GM12878 (cell line): ENCODE data around the gene NEB. TPM values are rescaled to one million over a fixed set of nuclear protein-coding genes. Genes with fewer than 3 reads are reported as not detected.

Experiments used
- ATAC-seq: fragments of 200-7000 bp; cut with Tn5 transposase; 3 replicates; pipeline ENCODE4 v1.9.1; 2020; ENCODE audit warnings: mild to moderate bottlenecking, moderate library complexity
- BruUV-seq: library from RNA; stranded (reverse); fragments of 400-500 nt; replicated peaks from 2 replicates; lab custom pipeline; 2021; lab: Mats Ljungman, UMichigan
- CTCF ChIA-PET: fragments of 300-600 bp; sonication (Branson Sonifier 250); formaldehyde crosslinking; extraction: SDS; loops from one replicate; lab custom pipeline; 2021; ENCODE audit warnings: inconsistent platforms; lab: Yijun Ruan, JAX
- POLR2A ChIA-PET: fragments of 350-600 bp; formaldehyde crosslinking; extraction: SDS; loops from one replicate; lab custom pipeline; 2021; ENCODE audit warnings: inconsistent platforms; lab: Charles Lee
- RAD21 ChIA-PET: fragments of 300-600 bp; sonication (Branson Sonifier 250); formaldehyde crosslinking; loops from one replicate; lab custom pipeline; 2023; ENCODE audit warnings: antibody characterized with exemption; ENCODE audit not compliant: unreplicated experiment; lab: Charles Lee
- SMC1A ChIA-PET: fragments of 300-600 bp; sonication (Branson Sonifier 250); formaldehyde crosslinking; loops from one replicate; lab custom pipeline; 2023; ENCODE audit not compliant: unreplicated experiment, uncharacterized antibody; lab: Charles Lee
- DNase-seq: peaks from one replicate; pipeline ENCODE4 v3.0.0-alpha.2; 2011; ENCODE audit warnings: low read depth, low spot score
- FAIRE-seq: peaks from 3 replicates; lab custom pipeline; 2011; peaks lifted over from hg19 to GRCh38; lab: Jason Lieb, UNC
- H2AFZ ChIP-seq: 2 replicates; pipeline ENCODE4 v1.6.0; 2011; ENCODE audit warnings: low read depth, low read length, control low read depth; ENCODE audit not compliant: control insufficient read depth
- H3K27ac ChIP-seq: 2 replicates; pipeline ENCODE4 v1.5.1; 2011; ENCODE audit warnings: control low read depth; ENCODE audit not compliant: control insufficient read depth, insufficient read depth
- H3K27me3 ChIP-seq, 2 experiments: replicated peaks in 1 of 2; 2 replicates each; pipeline versions ENCODE4 v1.6.0 to v1.6.1; 2011; ENCODE audit warnings: low read length in 1 of 2; ENCODE audit not compliant: control insufficient read depth in 2 of 2, insufficient read depth in 2 of 2
- H3K36me3 ChIP-seq, 2 experiments: 2 replicates each; pipeline ENCODE4 v1.5.1; 2011; ENCODE audit warnings: low read length in 1 of 2; ENCODE audit not compliant: control insufficient read depth in 2 of 2, insufficient read depth in 2 of 2
- H3K4me1 ChIP-seq: 2 replicates; pipeline ENCODE4 v1.6.1; 2011; ENCODE audit warnings: mild to moderate bottlenecking, low read length, moderate library complexity, mixed read lengths; ENCODE audit not compliant: control insufficient read depth, insufficient read depth
- H3K4me2 ChIP-seq: 2 replicates; pipeline ENCODE4 v1.6.0; 2011; ENCODE audit warnings: control low read depth; ENCODE audit not compliant: control insufficient read depth, insufficient read depth
- H3K4me3 ChIP-seq: fragments of 200-600 bp; sonication (generic); 2 replicates; pipeline ENCODE4 v1.5.1; 2016
- H3K79me2 ChIP-seq: 2 replicates; pipeline ENCODE4 v1.6.0; 2011; ENCODE audit warnings: low read length; ENCODE audit not compliant: control insufficient read depth, insufficient read depth
- H3K9ac ChIP-seq: 2 replicates; pipeline ENCODE4 v1.8.0; 2011; ENCODE audit warnings: low read length, control low read depth, mixed read lengths; ENCODE audit not compliant: control insufficient read depth, insufficient read depth
- H3K9me3 ChIP-seq: replicated peaks from 3 replicates; pipeline ENCODE4 v1.5.1; 2011; ENCODE audit warnings: mild to moderate bottlenecking, low read length; ENCODE audit not compliant: control insufficient read depth, insufficient read depth
- H4K20me1 ChIP-seq: 2 replicates; pipeline ENCODE4 v1.6.0; 2011; ENCODE audit not compliant: control insufficient read depth, insufficient read depth
- IKZF2 ChIP-seq, 2 experiments: fragments of 450-650 bp; IDR thresholded peaks; 2 replicates each; pipeline ENCODE4 v1.6.1; 2017; ENCODE audit warnings: mild to moderate bottlenecking in 2 of 2, moderate library complexity in 2 of 2
- MTA3 ChIP-seq: IDR thresholded peaks from 2 replicates; pipeline ENCODE4 v1.6.1; 2012; ENCODE audit warnings: low read length, inconsistent platforms, borderline replicate concordance
- NBN ChIP-seq: fragments of 450-650 bp; IDR thresholded peaks from 2 replicates; pipeline ENCODE4 v1.6.1; 2016
- NR2F1 ChIP-seq: fragments of 450-650 bp; conservative IDR thresholded peaks from 2 replicates; pipeline ENCODE4 v1.6.1; 2017; ENCODE audit warnings: mild to moderate bottlenecking
- RAD21 ChIP-seq: IDR thresholded peaks from 2 replicates; pipeline ENCODE4 v1.6.1; 2011; ENCODE audit warnings: mild to moderate bottlenecking, low read depth, low read length, moderate library complexity; ENCODE audit not compliant: insufficient read depth
- RB1 ChIP-seq: fragments of 450-650 bp; formaldehyde crosslinking; IDR thresholded peaks from 2 replicates; pipeline ENCODE4 v1.6.1; 2017; ENCODE audit warnings: mild to moderate bottlenecking, borderline replicate concordance
- WGBS: methylation state at CpG from one replicate; pipeline ENCODE4 v1.1.6; 2016; ENCODE audit warnings: low lambda C conversion rate; ENCODE audit not compliant: insufficient replicate concordance, insufficient coverage; ENCODE audit errors: missing lambda C conversion rate; 5-methylcytosine and 5-hydroxymethylcytosine counted together
- in situ Hi-C: fragments of 300-500 bp; cut with MboI; formaldehyde crosslinking; loops from 9 replicates; pipeline ENCODE4 v1.14.3; 2018; ENCODE audit warnings: mixed read lengths
- intact Hi-C: fragments of 100-400 bp; cut with micrococcal nuclease; formaldehyde crosslinking; loops from one replicate; pipeline ENCODE4 v1.14.2; 2022; ENCODE audit not compliant: unreplicated experiment
- polyA plus RNA-seq, 11 experiments: library from polyadenylated mRNA; depleted of rRNA in 4 of 11; unstranded in 6 of 11; stranded (reverse) in 5 of 11; fragments of >200 nt; fragmentation: Nextera tagmentation in 4 of 11; fragmentation: Illumina TruSeq in 1 of 11; extraction: Ambion mirVana in 4 of 11; extraction: Trizol in 1 of 11; gene quantifications; 1 replicate in 1 of 11; 2 replicates in 10 of 11; pipeline versions ENCODE4 v1.2.1 to v1.2.3, GENCODE V29; 2011 to 2016; ENCODE audit warnings: inconsistent platforms in 2 of 11, missing spikeins in 2 of 11, low read depth in 1 of 11
- total RNA-seq, 4 experiments: library from RNA; depleted of rRNA in 3 of 4; stranded (reverse); fragments of >200 nt in 3 of 4; fragmentation: Illumina TruSeq in 1 of 4; extraction: Trizol in 1 of 4; gene quantifications; 2 replicates each; pipeline versions ENCODE4 v1.2.1 to v1.2.3, GENCODE V29; 2013 to 2021
- TF ChIP-seq, protein P1 (sequence below): IDR thresholded peaks from 2 replicates; pipeline ENCODE4 v1.6.1; 2011; ENCODE audit warnings: low read depth, mild to moderate bottlenecking, low read length, moderate library complexity, borderline replicate concordance; ENCODE audit errors: extremely low read depth
- TF ChIP-seq, protein P2 (sequence below): IDR thresholded peaks from 2 replicates; pipeline ENCODE4 v1.6.1; 2012; ENCODE audit warnings: low read depth, low read length, improper control_type of control experiment
- TF ChIP-seq, protein P3 (sequence below): IDR thresholded peaks from 2 replicates; pipeline ENCODE4 v1.6.1; 2011; ENCODE audit warnings: low read depth, low read length, improper control_type of control experiment, borderline replicate concordance
- TF ChIP-seq, protein P4 (sequence below): fragments of 450-650 bp; IDR thresholded peaks from 2 replicates; pipeline ENCODE4 v1.6.1; 2017; ENCODE audit warnings: mild to moderate bottlenecking, low read depth, inconsistent platforms; ENCODE audit not compliant: poor library complexity, severe bottlenecking

Gene NEB
- total and polyA plus RNA-seq, 10 of the 15 experiments (the other 5 are each of a cell fraction or from before 2014, with no cell fraction given) = 0.04 to 0.77 (median 0.12) TPM

DNA sequence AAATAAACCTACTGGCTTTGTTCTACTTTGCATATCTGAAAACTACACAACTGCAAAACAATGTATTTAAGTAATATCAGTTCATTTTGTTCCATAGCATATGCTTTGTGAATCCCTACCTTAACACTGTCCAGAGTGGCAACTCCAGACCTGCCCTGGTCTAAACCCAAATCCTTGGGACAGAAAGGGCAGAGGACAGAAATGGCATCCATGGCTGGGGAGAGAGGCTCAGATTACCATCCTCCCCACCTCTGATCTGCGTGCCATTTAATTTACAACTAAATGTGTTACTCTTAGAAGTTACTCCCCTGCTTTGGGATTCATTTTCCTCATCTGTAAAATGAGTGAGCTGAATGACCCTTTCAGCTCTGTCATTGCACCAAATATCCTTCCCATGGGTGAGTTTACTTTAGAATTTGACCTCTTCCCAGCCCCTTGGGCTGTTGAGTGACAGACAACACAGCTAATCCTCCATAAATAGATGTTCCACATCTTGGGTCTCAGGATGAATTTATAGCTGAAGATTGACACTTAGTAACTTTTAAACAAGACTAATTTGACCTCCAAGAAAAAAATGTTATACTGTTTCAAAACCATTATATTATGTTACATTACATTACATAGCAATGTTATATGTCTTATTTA is 20.1 kb upstream of the NEB start:
- POLR2A ChIA-PET = no interaction called here
- intact Hi-C loops (no loop called here), in situ Hi-C loops (no loop called here)
- DNase-seq (no peak), ATAC-seq (no peak), FAIRE-seq (no peak)
- H3K79me2 ChIP-seq = no peaks in the 10 kb centered on the region
- no peak overlapping the region for H2AFZ ChIP-seq
- H3K36me3 ChIP-seq = no peaks in the 10 kb centered on the region
- no peak overlapping the region for H3K27ac ChIP-seq
- CTCF ChIA-PET = no interaction called here
- H3K9ac ChIP-seq = no peak overlapping the region
- H3K4me2 ChIP-seq = no peak overlapping the region
- no peaks in the 10 kb centered on the region for H3K9me3 ChIP-seq
- H3K27me3 ChIP-seq = no peaks in the 10 kb centered on the region
- no peaks in the 10 kb centered on the region for H4K20me1 ChIP-seq
- SMC1A ChIA-PET = interaction anchor here (1.1 to 1.6 kb wide), 2 partner anchors 16 to 17 kb away, joined by 3 to 6 read pairs; no protein-coding TSS in a partner anchor
- TF ChIP-seq NR2F1 (no peak), IKZF2 (IDR thresholded peaks at IDR 0.05) (no peak), RAD21 (no peak)
- TF ChIP-seq, protein P1, sequence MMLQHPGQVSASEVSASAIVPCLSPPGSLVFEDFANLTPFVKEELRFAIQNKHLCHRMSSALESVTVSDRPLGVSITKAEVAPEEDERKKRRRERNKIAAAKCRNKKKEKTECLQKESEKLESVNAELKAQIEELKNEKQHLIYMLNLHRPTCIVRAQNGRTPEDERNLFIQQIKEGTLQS = no peak
- H3K4me3 ChIP-seq = no peak overlapping the region
- RAD21 ChIA-PET = no interaction called here
- BruUV-seq = no TSS peak
- 58% methylated on average over 1 of the region's 1 CpG for WGBS
- no peaks in the 10 kb centered on the region for H3K4me1 ChIP-seq

DNA sequence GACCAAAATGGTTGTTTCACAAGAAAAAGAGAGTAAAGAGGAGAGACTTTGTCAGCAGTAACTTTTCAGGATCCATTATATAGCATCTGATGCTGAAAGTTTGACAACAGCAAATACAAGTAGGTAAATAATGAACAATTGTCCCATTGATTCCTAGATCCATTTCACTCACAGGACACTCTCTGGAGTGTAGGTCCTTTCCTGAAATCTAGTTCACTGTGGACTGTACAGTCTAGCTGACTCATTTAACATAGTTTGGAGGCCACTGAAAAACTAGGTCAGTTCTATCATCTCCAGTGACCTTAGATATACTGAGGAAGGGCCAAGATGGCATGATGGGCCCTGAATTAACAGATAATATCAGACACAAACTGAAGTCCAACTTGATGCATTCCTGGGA is 19.3 kb upstream of the NEB start:
- H4K20me1 ChIP-seq = no peaks in the 10 kb centered on the region
- ChIA-PET RAD21 (no interaction called here), POLR2A (no interaction called here), CTCF (no interaction called here), SMC1A (no interaction called here)
- no peak overlapping the region for H3K4me2 ChIP-seq
- no peak overlapping the region for H3K27ac ChIP-seq
- no peaks in the 10 kb centered on the region for H3K36me3 ChIP-seq
- in situ Hi-C loops (no loop called here), intact Hi-C loops (no loop called here)
- no peaks in the 10 kb centered on the region for H3K27me3 ChIP-seq
- H2AFZ ChIP-seq = no peak overlapping the region
- H3K9ac ChIP-seq = no peak overlapping the region
- no peaks in the 10 kb centered on the region for H3K79me2 ChIP-seq
- no peaks in the 10 kb centered on the region for H3K4me1 ChIP-seq
- H3K4me3 ChIP-seq = no peak overlapping the region
- FAIRE-seq = no peak
- BruUV-seq = no TSS peak
- no peaks in the 10 kb centered on the region for H3K9me3 ChIP-seq
- DNase-seq = no peak
- no peak for ATAC-seq
- TF ChIP-seq RB1 (no peak), MTA3 (no peak), NBN (no peak)
- TF ChIP-seq, protein P2, sequence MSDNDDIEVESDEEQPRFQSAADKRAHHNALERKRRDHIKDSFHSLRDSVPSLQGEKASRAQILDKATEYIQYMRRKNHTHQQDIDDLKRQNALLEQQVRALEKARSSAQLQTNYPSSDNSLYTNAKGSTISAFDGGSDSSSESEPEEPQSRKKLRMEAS = no peak
- TF ChIP-seq, protein P3, sequence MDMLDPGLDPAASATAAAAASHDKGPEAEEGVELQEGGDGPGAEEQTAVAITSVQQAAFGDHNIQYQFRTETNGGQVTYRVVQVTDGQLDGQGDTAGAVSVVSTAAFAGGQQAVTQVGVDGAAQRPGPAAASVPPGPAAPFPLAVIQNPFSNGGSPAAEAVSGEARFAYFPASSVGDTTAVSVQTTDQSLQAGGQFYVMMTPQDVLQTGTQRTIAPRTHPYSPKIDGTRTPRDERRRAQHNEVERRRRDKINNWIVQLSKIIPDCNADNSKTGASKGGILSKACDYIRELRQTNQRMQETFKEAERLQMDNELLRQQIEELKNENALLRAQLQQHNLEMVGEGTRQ = no peak
- TF ChIP-seq, protein P4, sequence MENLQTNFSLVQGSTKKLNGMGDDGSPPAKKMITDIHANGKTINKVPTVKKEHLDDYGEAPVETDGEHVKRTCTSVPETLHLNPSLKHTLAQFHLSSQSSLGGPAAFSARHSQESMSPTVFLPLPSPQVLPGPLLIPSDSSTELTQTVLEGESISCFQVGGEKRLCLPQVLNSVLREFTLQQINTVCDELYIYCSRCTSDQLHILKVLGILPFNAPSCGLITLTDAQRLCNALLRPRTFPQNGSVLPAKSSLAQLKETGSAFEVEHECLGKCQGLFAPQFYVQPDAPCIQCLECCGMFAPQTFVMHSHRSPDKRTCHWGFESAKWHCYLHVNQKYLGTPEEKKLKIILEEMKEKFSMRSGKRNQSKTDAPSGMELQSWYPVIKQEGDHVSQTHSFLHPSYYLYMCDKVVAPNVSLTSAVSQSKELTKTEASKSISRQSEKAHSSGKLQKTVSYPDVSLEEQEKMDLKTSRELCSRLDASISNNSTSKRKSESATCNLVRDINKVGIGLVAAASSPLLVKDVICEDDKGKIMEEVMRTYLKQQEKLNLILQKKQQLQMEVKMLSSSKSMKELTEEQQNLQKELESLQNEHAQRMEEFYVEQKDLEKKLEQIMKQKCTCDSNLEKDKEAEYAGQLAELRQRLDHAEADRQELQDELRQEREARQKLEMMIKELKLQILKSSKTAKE = no peak
